ENCODE data around the gene LIN7A. TPM values are rescaled to one million over a fixed set of nuclear protein-coding genes. Genes with fewer than 3 reads are reported as not detected.

The LIN7A gene
- total RNA-seq, 2 donors from 2014 or later = 2.2 to 5.4 TPM

- Histone ChIP-seq H3K36me3 (no peaks in the 10 kb centered on the region), H3K9me3 (no peaks in the 10 kb centered on the region), H3K4me3 (no peak overlapping the region), H3K27me3 (replicated peaks; ENCODE audit: insufficient read depth) (no peaks in the 10 kb centered on the region), H3K4me1 (replicated peaks) (no peaks in the 10 kb centered on the region), H3K27ac (no peak overlapping the region)
- TF ChIP-seq POLR2AphosphoS5 (IDR thresholded peaks at IDR 0.05) = no peak
- no peak for TF ChIP-seq POLR2A (IDR thresholded peaks at IDR 0.05)
- no peak for TF ChIP-seq CTCF (IDR thresholded peaks at IDR 0.05)
- intact Hi-C loops (cut with DNase I) = loop anchor here (5.0 to 10.0 kb wide), 2 partner anchors 102 to 315 kb away; no protein-coding TSS in a partner anchor
- 56% methylated on average over 7 of the region's 7 CpGs for WGBS
- DNase-seq (ENCODE audit: low spot score) = no peak
Measured at GRCh38 chr12:80939231-80939950, 1.7 kb upstream of the LIN7A start.

GRCh38 chr12:80938397-80938796, 663 bp upstream of the LIN7A start:
- WGBS = 90% methylated on average over 7 of the region's 7 CpGs
- no peak for DNase-seq (ENCODE audit: low spot score)
- TF ChIP-seq CTCF (IDR thresholded peaks at IDR 0.05) = no peak
- TF ChIP-seq POLR2AphosphoS5 (IDR thresholded peaks at IDR 0.05) = no peak
- TF ChIP-seq POLR2A (IDR thresholded peaks at IDR 0.05) = no peak
- Histone ChIP-seq H3K27ac (no peak overlapping the region), H3K4me1 (replicated peaks) (no peaks in the 10 kb centered on the region), H3K36me3 (no peaks in the 10 kb centered on the region), H3K27me3 (replicated peaks; ENCODE audit: insufficient read depth) (no peaks in the 10 kb centered on the region), H3K4me3 (no peak overlapping the region), H3K9me3 (no peaks in the 10 kb centered on the region)
- intact Hi-C loops (cut with DNase I) = loop anchor here (5.0 to 10.0 kb wide), 2 partner anchors 101 to 316 kb away; no protein-coding TSS in a partner anchor

- intact Hi-C loops (cut with DNase I) = loop anchor here (5.0 to 10.0 kb wide), 2 partner anchors 100 to 318 kb away; no protein-coding TSS in a partner anchor
- under 1% methylated on average over 31 of the region's 67 CpGs for WGBS
- Histone ChIP-seq H3K27ac (peak overlapping the region; percentile 58 to 72), H3K4me1 (replicated peaks) (no peaks in the 10 kb centered on the region), H3K9me3 (no peaks in the 10 kb centered on the region), H3K27me3 (replicated peaks; ENCODE audit: insufficient read depth) (no peaks in the 10 kb centered on the region), H3K4me3 (peak overlapping the region; percentile 53 to 55), H3K36me3 (no peaks in the 10 kb centered on the region)
- TF ChIP-seq CTCF (IDR thresholded peaks at IDR 0.05) (no peak), POLR2AphosphoS5 (IDR thresholded peaks at IDR 0.05) (no peak), POLR2A (IDR thresholded peaks at IDR 0.05) (no peak)
- DNase-seq (ENCODE audit: low spot score) = peak; percentile 39
Measured at GRCh38 chr12:80936642-80937390, 918 bp downstream of the LIN7A start.

- WGBS = under 1% methylated on average over 11 of the region's 11 CpGs
- H3K36me3 ChIP-seq = no peaks in the 10 kb centered on the region
- H3K27ac ChIP-seq = peak overlapping the region; percentile 58 to 72
- TF ChIP-seq CTCF (IDR thresholded peaks at IDR 0.05) = no peak
- no peak for TF ChIP-seq POLR2A (IDR thresholded peaks at IDR 0.05)
- TF ChIP-seq POLR2AphosphoS5 (IDR thresholded peaks at IDR 0.05) = no peak
- intact Hi-C loops (cut with DNase I) = loop anchor here (5.0 to 10.0 kb wide), 2 partner anchors 99 to 319 kb away; no protein-coding TSS in a partner anchor
- H3K9me3 ChIP-seq = no peaks in the 10 kb centered on the region
- H3K27me3 ChIP-seq (replicated peaks; ENCODE audit: insufficient read depth) = no peaks in the 10 kb centered on the region
- H3K4me1 ChIP-seq (replicated peaks) = no peaks in the 10 kb centered on the region
- H3K4me3 ChIP-seq = peak overlapping the region; percentile 53 to 55
- no peak for DNase-seq (ENCODE audit: low spot score)
Measured at GRCh38 chr12:80936353-80936641, 1.4 kb downstream of the LIN7A start.
